HL-60 (cell line): ENCODE measurements around the gene POU3F2.

Source experiments
- DNase-seq, 2 experiments: peaks; one replicate each; pipeline ENCODE4 v3.0.0-alpha.2; 2010 to 2020; ENCODE audit warnings: low read depth in 1 of 2, low spot score in 1 of 2
- H3K27ac ChIP-seq: fragments of 250-450 bp; sonication (Bioruptor Pico); replicated peaks from 2 replicates; pipeline ENCODE4 v1.5.1; 2020; ENCODE audit warnings: mild to moderate bottlenecking, moderate library complexity
- H3K27me3 ChIP-seq: fragments of 250-450 bp; sonication (Bioruptor Pico); 2 replicates; pipeline ENCODE4 v1.5.1; 2021; ENCODE audit warnings: mild to moderate bottlenecking, moderate library complexity; ENCODE audit not compliant: insufficient read depth, poor library complexity, severe bottlenecking
- H3K4me3 ChIP-seq: replicated peaks from 2 replicates; pipeline ENCODE4 v1.5.1; 2011; ENCODE audit warnings: mild to moderate bottlenecking, control low read depth, low read length; ENCODE audit not compliant: insufficient read depth
- CTCF ChIP-seq: IDR thresholded peaks from one replicate; pipeline ENCODE4 v1.5.1; 2011; ENCODE audit warnings: low read length, control low read depth, inconsistent platforms; ENCODE audit not compliant: insufficient read depth
- GABPA ChIP-seq: IDR thresholded peaks from 2 replicates; pipeline ENCODE4 v1.6.1; 2012; ENCODE audit warnings: low read depth
- POLR2AphosphoS5 ChIP-seq: IDR thresholded peaks from 2 replicates; pipeline ENCODE4 v1.6.1; 2012; ENCODE audit warnings: low read depth
- REST ChIP-seq: IDR thresholded peaks from 2 replicates; pipeline ENCODE4 v1.6.1; 2012; ENCODE audit warnings: low read depth; ENCODE audit not compliant: insufficient replicate concordance
- SPI1 ChIP-seq: IDR thresholded peaks from 2 replicates; pipeline ENCODE4 v1.6.1; 2012; ENCODE audit warnings: low read depth, mild to moderate bottlenecking, borderline replicate concordance

Gene POU3F2

GRCh38 chr6:98840996-98841513 is 6.7 kb downstream of the POU3F2 start:
- TF ChIP-seq SPI1 (no peak), POLR2AphosphoS5 (no peak), GABPA (no peak), REST (no peak), CTCF (no peak)
- H3K4me3 ChIP-seq = no peak overlapping the region
- DNase-seq = no peak
- H3K27me3 ChIP-seq = peaks cover 85% of the 10 kb centered on the region
- H3K27ac ChIP-seq = no peak overlapping the region

GRCh38 chr6:98841621-98842341 is 7.4 kb downstream of the POU3F2 start:
- no peak overlapping the region for H3K27ac ChIP-seq
- no peak overlapping the region for H3K4me3 ChIP-seq
- peaks cover 85% of the 10 kb centered on the region for H3K27me3 ChIP-seq
- no peak for DNase-seq
- TF ChIP-seq GABPA (no peak), POLR2AphosphoS5 (no peak), REST (no peak), CTCF (no peak), SPI1 (no peak)

- TF ChIP-seq POLR2AphosphoS5 (no peak), REST (no peak), SPI1 (no peak), CTCF (no peak), GABPA (no peak)
- no peak overlapping the region for H3K4me3 ChIP-seq
- H3K27ac ChIP-seq = no peak overlapping the region
- DNase-seq = no peak
- peaks cover 80% of the 10 kb centered on the region for H3K27me3 ChIP-seq
Observed at GRCh38 chr6:98842342-98843180, 8.2 kb downstream of the POU3F2 start.
